SK-N-SH (cell line): ENCODE measurements around the gene DMD. TPM values are rescaled to one million over a fixed set of nuclear protein-coding genes. Genes with fewer than 3 reads are reported as not detected.

Experiments used
- CTCF ChIA-PET: fragments of 300-600, 350-600 bp; formaldehyde crosslinking; extraction: SDS; loops from one replicate; lab custom pipeline; 2021; lab: Yijun Ruan, JAX
- POLR2A ChIA-PET: fragments of 350-600 bp; sonication (Branson Sonifier 250); formaldehyde crosslinking; extraction: SDS; loops from one replicate; lab custom pipeline; 2020; ENCODE audit warnings: antibody characterized with exemption, inconsistent platforms; lab: Yijun Ruan, JAX
- DNase-seq: peaks from one replicate; pipeline ENCODE4 v3.0.0; 2012
- H2AFZ ChIP-seq: fragments of 200-600 bp; sonication (generic); 2 replicates; pipeline ENCODE4 v1.8.1; 2016; ENCODE audit warnings: antibody characterized with exemption, mild to moderate bottlenecking, low read depth
- H3F3A ChIP-seq: fragments of 200-600 bp; sonication (generic); replicated peaks from 2 replicates; pipeline ENCODE3; 2016; ENCODE audit warnings: antibody characterized with exemption, mild to moderate bottlenecking; ENCODE audit not compliant: insufficient read depth
- H3K27ac ChIP-seq, 2 experiments: fragments of 200-500 bp in 1 of 2; fragments of 200-600 bp in 1 of 2; sonication (Bioruptor generic) in 1 of 2; sonication (generic), shearing (Covaris generic) in 1 of 2; 2 replicates each; pipeline versions ENCODE4 v1.5.1 to v1.6.1; 2014 to 2016; ENCODE audit warnings: low read depth in 2 of 2, inconsistent platforms in 1 of 2, low read length in 1 of 2, mild to moderate bottlenecking in 1 of 2, mixed read lengths in 1 of 2
- H3K27me3 ChIP-seq: fragments of 200-600 bp; sonication (generic), shearing (Covaris generic); 2 replicates; pipeline ENCODE4 v1.6.1; 2016; ENCODE audit warnings: mixed run types; ENCODE audit not compliant: insufficient read depth
- H3K36me3 ChIP-seq, 2 experiments: fragments of 200-500 bp in 1 of 2; fragments of 200-600 bp in 1 of 2; sonication (Bioruptor generic) in 1 of 2; sonication (generic) in 1 of 2; replicated peaks in 1 of 2; 2 replicates each; pipeline versions ENCODE3 to v1.5.1; 2014 to 2016; ENCODE audit warnings: low read length in 1 of 2, mild to moderate bottlenecking in 1 of 2; ENCODE audit not compliant: insufficient read depth in 2 of 2, control insufficient read depth in 1 of 2
- H3K4me1 ChIP-seq, 2 experiments: fragments of 200-500 bp in 1 of 2; fragments of 200-600 bp in 1 of 2; sonication (Bioruptor generic) in 1 of 2; sonication (generic), shearing (Covaris generic) in 1 of 2; 2 replicates each; pipeline versions ENCODE4 v1.5.1 to v1.6.1; 2014 to 2016; ENCODE audit warnings: low read depth in 1 of 2, low read length in 1 of 2, mixed run types in 1 of 2; ENCODE audit not compliant: insufficient read depth in 2 of 2, control insufficient read depth in 1 of 2
- H3K4me2 ChIP-seq: fragments of 200-600 bp; sonication (generic), shearing (Covaris generic); 2 replicates; pipeline ENCODE4 v1.6.1; 2017; ENCODE audit warnings: mixed run types
- H3K4me3 ChIP-seq, 2 experiments: fragments of 200-500 bp in 1 of 2; fragments of 200-600 bp in 1 of 2; sonication (Bioruptor generic) in 1 of 2; sonication (generic), shearing (Covaris generic) in 1 of 2; 2 replicates each; pipeline versions ENCODE4 v1.5.1 to v1.8.1; 2014 to 2016; ENCODE audit warnings: low read depth in 2 of 2, inconsistent platforms in 1 of 2, low read length in 1 of 2, mild to moderate bottlenecking in 1 of 2, mixed read lengths in 1 of 2, moderate library complexity in 1 of 2
- H3K79me2 ChIP-seq: fragments of 200-600 bp; sonication (generic); 2 replicates; pipeline ENCODE4 v1.8.1; 2017; ENCODE audit warnings: mild to moderate bottlenecking; ENCODE audit not compliant: insufficient read depth
- H3K9ac ChIP-seq: fragments of 200-600 bp; sonication (generic); 2 replicates; pipeline ENCODE4 v1.6.1; 2017; ENCODE audit warnings: mixed run types
- H3K9me2 ChIP-seq: fragments of 200-600 bp; sonication (generic); 2 replicates; pipeline ENCODE4 v1.6.1; 2017; ENCODE audit warnings: mixed run types
- H3K9me3 ChIP-seq: fragments of 200-600 bp; sonication (generic); 2 replicates; pipeline ENCODE4 v1.6.1; 2017; ENCODE audit warnings: mixed run types, mild to moderate bottlenecking, moderate library complexity
- H4K20me1 ChIP-seq: fragments of 200-600 bp; sonication (generic); 2 replicates; pipeline ENCODE4 v1.6.1; 2017; ENCODE audit warnings: mild to moderate bottlenecking, mixed run types; ENCODE audit not compliant: insufficient read depth
- CHD2 ChIP-seq: fragments of 150-350 bp; IDR thresholded peaks from 2 replicates; pipeline ENCODE4 v1.6.1; 2018; ENCODE audit warnings: low read length; ENCODE audit not compliant: partially characterized antibody
- ELF1 ChIP-seq: IDR thresholded peaks from 2 replicates; pipeline ENCODE4 v1.4.0; 2012
- FOXJ3 ChIP-seq: sonication (generic); formaldehyde crosslinking; IDR thresholded peaks from 2 replicates; pipeline ENCODE4 v1.5.1; 2020; ENCODE audit warnings: mild to moderate bottlenecking, missing genetic modification reagents
- JUND ChIP-seq: IDR thresholded peaks from 2 replicates; pipeline ENCODE4 v1.4.0; 2012
- MEF2A ChIP-seq: IDR thresholded peaks from 2 replicates; pipeline ENCODE4 v1.4.0; 2012; ENCODE audit warnings: low read depth, borderline replicate concordance
- NRF1 ChIP-seq: IDR thresholded peaks from 2 replicates; pipeline ENCODE4 v1.6.1; 2012; ENCODE audit warnings: low read depth, mild to moderate bottlenecking, low read length
- POLR2AphosphoS5 ChIP-seq: IDR thresholded peaks from 2 replicates; pipeline ENCODE4 v1.6.1; 2012; ENCODE audit warnings: low read depth, low read length
- RCOR1 ChIP-seq: fragments of 150-350 bp; IDR thresholded peaks from 2 replicates; pipeline ENCODE4 v1.6.1; 2017; ENCODE audit warnings: antibody characterized with exemption, low read length
- RFX5 ChIP-seq: IDR thresholded peaks from 2 replicates; pipeline ENCODE4 v1.6.1; 2012; ENCODE audit warnings: mild to moderate bottlenecking, improper control_type of control experiment, low read length
- TEAD4 ChIP-seq: IDR thresholded peaks from 2 replicates; pipeline ENCODE4 v1.4.0; 2012; ENCODE audit warnings: mild to moderate bottlenecking, borderline replicate concordance; ENCODE audit not compliant: insufficient read depth
- YY1 ChIP-seq: IDR thresholded peaks from 2 replicates; pipeline ENCODE4 v1.4.0; 2012; ENCODE audit warnings: low read depth, mild to moderate bottlenecking
- WGBS: methylation state at CpG from one replicate; pipeline ENCODE4 v1.1.6; 2017; ENCODE audit warnings: low lambda C conversion rate; 5-methylcytosine and 5-hydroxymethylcytosine counted together
- polyA plus RNA-seq, 3 experiments: library from polyadenylated mRNA; depleted of rRNA; stranded (reverse); fragments of >200 nt; gene quantifications; 2 replicates each; pipeline ENCODE4 v1.2.3, GENCODE V29; 2012
- TF ChIP-seq, protein P1 (sequence below): fragments of 150-350 bp; IDR thresholded peaks from 2 replicates; pipeline ENCODE4 v1.6.1; 2016; ENCODE audit warnings: mild to moderate bottlenecking, low read depth, low read length
- TF ChIP-seq, protein P2 (sequence below): IDR thresholded peaks from 2 replicates; pipeline ENCODE4 v1.6.1; 2012; ENCODE audit warnings: mild to moderate bottlenecking, low read depth, low read length, moderate library complexity
- TF ChIP-seq, protein P3 (sequence below): IDR thresholded peaks from 2 replicates; pipeline ENCODE4 v1.4.0; 2012; ENCODE audit warnings: low read depth, borderline replicate concordance

Gene DMD
- polyA plus RNA-seq, 1 of the 3 experiments (the other 2 are of a cell fraction): 3.9 TPM

DNA sequence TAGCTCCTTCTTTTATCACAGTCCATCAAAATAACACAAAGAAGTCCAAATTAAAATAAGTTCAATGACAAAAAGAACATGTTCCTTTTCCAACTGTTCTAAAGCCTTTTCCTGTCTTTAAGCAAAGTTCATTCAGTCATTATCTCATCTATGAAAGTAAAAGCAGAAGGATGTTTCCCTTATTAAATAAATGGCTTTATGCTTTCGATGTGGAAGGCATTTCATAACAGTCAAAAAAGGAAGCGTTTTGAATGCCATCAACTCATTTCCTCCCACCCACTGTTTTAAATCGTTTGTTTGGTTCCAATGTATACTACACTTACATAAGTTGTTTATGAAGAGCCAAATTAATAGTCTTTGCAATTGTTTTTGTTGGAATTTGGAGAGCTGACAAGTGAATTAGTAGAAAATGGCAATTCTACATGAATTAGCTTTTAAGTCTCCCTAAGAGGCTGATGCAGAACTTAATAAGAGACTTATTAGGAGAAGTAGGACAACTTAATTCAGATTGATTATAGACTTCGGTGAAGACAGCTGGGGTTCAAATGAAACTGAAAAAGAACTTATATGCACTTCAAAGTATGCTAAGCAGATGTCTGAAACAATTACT is 1746.9 kb downstream of the DMD start:
- H2AFZ ChIP-seq: peak overlapping the region; percentile 38; the same call in 1 of the 2 replicates
- H4K20me1 ChIP-seq: no peaks in the 10 kb centered on the region
- WGBS: 2% methylated on average over 4 of the region's 4 CpGs
- no peak for TF ChIP-seq YY1
- TF ChIP-seq, protein P1, sequence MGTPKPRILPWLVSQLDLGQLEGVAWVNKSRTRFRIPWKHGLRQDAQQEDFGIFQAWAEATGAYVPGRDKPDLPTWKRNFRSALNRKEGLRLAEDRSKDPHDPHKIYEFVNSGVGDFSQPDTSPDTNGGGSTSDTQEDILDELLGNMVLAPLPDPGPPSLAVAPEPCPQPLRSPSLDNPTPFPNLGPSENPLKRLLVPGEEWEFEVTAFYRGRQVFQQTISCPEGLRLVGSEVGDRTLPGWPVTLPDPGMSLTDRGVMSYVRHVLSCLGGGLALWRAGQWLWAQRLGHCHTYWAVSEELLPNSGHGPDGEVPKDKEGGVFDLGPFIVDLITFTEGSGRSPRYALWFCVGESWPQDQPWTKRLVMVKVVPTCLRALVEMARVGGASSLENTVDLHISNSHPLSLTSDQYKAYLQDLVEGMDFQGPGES: no peak
- no peak for TF ChIP-seq ELF1
- TF ChIP-seq, protein P2, sequence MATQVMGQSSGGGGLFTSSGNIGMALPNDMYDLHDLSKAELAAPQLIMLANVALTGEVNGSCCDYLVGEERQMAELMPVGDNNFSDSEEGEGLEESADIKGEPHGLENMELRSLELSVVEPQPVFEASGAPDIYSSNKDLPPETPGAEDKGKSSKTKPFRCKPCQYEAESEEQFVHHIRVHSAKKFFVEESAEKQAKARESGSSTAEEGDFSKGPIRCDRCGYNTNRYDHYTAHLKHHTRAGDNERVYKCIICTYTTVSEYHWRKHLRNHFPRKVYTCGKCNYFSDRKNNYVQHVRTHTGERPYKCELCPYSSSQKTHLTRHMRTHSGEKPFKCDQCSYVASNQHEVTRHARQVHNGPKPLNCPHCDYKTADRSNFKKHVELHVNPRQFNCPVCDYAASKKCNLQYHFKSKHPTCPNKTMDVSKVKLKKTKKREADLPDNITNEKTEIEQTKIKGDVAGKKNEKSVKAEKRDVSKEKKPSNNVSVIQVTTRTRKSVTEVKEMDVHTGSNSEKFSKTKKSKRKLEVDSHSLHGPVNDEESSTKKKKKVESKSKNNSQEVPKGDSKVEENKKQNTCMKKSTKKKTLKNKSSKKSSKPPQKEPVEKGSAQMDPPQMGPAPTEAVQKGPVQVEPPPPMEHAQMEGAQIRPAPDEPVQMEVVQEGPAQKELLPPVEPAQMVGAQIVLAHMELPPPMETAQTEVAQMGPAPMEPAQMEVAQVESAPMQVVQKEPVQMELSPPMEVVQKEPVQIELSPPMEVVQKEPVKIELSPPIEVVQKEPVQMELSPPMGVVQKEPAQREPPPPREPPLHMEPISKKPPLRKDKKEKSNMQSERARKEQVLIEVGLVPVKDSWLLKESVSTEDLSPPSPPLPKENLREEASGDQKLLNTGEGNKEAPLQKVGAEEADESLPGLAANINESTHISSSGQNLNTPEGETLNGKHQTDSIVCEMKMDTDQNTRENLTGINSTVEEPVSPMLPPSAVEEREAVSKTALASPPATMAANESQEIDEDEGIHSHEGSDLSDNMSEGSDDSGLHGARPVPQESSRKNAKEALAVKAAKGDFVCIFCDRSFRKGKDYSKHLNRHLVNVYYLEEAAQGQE: no peak
- no peak for TF ChIP-seq FOXJ3
- TF ChIP-seq TEAD4: no peak
- TF ChIP-seq POLR2AphosphoS5: no peak
- no peak for TF ChIP-seq CHD2
- TF ChIP-seq MEF2A: no peak
- no peak for TF ChIP-seq JUND
- TF ChIP-seq, protein P3, sequence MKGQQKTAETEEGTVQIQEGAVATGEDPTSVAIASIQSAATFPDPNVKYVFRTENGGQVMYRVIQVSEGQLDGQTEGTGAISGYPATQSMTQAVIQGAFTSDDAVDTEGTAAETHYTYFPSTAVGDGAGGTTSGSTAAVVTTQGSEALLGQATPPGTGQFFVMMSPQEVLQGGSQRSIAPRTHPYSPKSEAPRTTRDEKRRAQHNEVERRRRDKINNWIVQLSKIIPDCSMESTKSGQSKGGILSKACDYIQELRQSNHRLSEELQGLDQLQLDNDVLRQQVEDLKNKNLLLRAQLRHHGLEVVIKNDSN: no peak
- TF ChIP-seq RCOR1: no peak
- no peak for TF ChIP-seq NRF1
- no peak for TF ChIP-seq RFX5
- TF ChIP-seq, all 33 proteins: peak for 0
- Histone ChIP-seq H3F3A (no peaks in the 10 kb centered on the region), H3K79me2 (no peaks in the 10 kb centered on the region), H3K27me3 (no peaks in the 10 kb centered on the region), H3K36me3 (no peaks in the 10 kb centered on the region), H3K4me3 (no peak overlapping the region), H3K9me2 (no peaks in the 10 kb centered on the region), H3K4me1 (no peaks in the 10 kb centered on the region), H3K4me2 (no peak overlapping the region), H3K27ac (no peak overlapping the region), H3K9ac (no peak overlapping the region), H3K9me3 (no peaks in the 10 kb centered on the region)
- ChIA-PET CTCF (interaction anchor here (0.8 kb wide), 1 partner anchor 14 kb away, joined by 3 read pairs; no protein-coding TSS in a partner anchor), POLR2A (no interaction called here)
- no peak for DNase-seq
